ENCODE measurements around the gene EPB41L2.

The EPB41L2 gene

DNA sequence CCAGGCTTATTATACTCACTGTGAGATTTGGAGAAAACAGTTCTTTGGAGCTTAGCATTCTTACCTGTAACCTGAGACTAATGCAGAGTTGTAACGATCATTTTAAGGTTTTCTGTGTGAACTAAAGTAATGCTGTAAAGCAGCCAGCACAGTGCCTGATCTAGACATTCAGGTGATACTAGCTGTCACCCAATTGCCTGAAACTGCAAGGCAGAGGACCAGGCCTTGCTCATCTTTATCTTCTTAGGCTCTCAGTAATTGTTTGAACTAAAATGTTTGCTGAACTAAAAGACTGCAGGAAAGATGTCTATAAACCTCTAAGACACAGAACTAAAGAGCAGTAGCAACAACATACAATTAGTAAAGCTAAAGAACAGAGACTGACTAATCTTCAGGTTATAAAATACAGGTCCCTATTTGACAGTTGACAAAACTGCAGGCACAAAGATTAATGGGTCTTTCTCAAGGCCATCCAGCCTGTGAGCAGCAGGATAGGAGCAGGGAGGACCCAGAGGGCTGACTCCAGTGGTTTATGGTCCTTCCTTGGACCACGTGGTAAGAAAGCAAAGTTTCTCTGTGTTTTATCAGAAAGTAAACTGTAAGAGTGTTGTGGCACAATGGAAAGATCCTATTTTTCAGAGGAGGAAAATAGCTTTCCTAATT is 204.4 kb downstream of the EPB41L2 start:
- no peak for DNase-seq

DNA sequence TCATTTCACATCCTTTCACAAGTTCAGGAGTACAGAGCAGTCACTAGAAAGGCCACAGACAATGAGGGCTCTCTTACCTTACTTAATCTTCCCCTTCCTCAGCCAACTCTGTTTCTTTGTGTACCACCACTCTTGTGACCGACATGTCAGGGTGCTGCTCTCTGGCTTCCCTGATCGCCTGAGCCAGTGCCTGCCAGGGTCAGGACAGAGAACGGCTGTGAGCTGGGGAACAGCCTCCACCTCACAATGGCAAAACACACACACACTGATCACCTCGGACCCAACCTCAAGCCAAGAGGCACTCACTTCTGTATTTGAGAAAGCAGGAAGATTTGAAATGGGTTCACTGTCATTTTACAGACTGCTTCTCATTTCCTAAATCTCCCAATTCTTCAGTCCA is 205.0 kb downstream of the EPB41L2 start:
- DNase-seq = no peak

- DNase-seq = no peak
Measured at GRCh38 chr6:130853555-130854183, 209.4 kb downstream of the EPB41L2 start.

- DNase-seq = no peak
Measured at GRCh38 chr6:130852844-130853554, 210.0 kb downstream of the EPB41L2 start.

DNA sequence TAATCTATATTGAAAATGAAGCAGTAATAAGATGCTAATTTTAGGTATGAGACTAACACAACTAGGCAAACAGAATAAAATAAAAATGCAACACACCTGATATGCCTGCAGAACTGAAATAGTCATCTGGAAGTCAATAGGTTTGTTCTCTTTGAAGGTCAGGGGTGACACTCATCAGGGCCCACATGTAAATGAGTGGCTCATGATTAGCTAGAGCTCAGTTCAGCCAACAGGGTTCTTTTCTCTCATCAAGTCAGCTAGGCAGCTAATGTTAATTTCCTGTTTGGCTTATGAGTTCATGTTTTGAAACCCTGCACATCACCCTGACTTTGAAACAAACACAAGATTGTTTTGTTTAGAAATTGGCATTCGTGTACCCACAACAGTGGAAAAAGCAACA is 212.0 kb downstream of the EPB41L2 start:
- no peak for DNase-seq

DNA sequence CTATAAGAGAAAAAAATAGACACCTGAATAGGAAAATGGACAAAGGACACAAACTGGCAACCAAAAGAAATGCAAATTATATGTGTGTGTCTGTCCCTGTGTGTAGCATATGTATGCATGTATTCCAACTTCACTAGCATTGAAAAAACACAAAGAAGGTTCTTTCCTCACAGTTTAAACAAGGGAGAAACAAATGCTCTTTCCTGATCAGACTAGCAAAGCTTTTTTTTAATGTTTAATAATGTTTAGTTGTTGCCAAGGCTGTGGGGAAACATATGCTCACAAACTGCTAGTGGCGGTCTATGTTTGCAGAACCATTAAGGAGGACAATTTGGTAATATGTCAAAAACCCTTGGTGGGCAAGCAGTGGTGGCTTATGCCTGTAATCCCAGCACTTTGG is 213.5 kb downstream of the EPB41L2 start:
- DNase-seq = no peak

DNA sequence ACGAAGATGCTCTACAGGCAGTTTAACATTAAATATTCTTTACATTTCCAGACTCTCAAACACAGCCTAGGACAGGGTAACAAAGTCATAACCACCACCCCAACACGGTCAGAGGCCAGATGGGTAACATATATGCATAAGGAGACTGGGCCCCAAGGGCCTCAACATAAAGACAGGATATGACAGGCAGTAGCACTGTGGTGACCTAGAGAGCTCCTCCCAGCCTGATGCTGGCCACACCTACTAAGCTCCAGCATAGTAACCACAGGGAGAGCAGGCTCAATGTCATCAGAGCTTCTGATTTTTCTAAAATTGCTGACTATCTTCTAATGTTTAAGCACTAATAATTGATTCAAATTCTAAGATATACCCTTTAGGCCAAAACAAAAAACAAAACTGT is 214.1 kb downstream of the EPB41L2 start:
- peak; percentile 45 for DNase-seq

DNA sequence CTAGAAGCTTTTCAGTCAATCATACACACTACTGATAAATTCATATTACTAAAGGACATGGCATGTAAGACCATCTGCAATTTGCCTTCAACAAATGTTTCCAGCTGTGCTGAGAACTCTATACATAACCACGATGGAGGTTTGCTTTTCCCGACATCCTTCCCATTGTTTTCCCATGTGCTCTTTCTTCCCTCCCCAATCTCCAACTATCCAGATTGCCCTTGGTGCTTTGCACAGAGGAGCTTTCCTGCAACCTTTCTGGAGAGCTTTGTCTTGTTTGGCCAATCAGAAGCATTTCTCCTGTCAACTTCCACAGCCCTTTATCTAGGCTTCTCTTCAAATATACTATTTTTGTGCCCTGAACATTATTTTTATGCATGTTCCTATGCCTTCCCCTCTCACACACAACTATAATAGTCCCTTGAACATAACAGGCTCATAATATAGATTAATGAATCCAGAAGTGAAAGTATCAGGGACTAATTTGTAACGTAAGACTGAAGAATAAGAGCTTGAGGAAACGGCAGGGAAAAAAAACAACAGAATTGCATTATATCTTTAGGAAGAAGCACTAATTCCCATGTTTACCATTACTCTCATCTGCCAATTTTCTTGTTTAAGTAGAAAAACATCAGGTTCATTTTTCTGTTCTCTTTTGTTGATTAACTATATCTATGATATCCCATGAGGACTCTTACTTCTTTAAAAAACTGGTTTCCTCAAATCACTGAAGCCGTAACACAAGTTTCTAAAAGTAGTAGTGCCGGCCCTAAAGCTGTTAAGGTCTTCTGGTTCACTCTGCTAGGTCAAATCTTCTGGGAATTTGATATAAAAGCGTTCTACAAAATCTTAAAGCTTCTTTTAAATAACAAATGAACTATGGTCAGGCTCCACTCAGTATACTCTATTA is 215.8 kb downstream of the EPB41L2 start:
- DNase-seq = no peak

DNA sequence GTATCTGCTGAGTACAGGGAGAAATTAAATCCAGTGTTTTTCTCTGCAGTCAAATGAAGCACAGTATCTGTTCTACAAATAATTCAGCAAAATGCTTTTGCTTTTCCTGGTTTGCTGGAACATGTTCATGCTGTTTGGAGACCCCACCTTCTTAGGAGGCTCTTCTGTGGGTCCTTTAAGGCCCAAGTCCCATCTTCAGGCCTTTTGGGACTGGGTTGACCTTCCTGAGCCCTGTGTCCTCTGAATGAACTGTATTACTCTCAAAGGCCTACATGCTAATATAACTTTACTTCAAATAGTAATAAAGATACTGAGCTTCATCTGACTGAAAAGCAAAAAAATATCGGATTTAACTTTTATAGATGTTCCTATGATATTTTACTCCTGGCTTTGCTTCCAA is 216.5 kb downstream of the EPB41L2 start:
- DNase-seq = no peak

GRCh38 chr6:130843575-130844320 is 219.3 kb downstream of the EPB41L2 start:
- peak; percentile 53 for DNase-seq

GRCh38 chr6:130841128-130841728 is 221.8 kb downstream of the EPB41L2 start:
- DNase-seq = no peak

GRCh38 chr6:130840050-130840449 is 223.0 kb downstream of the EPB41L2 start:
- DNase-seq = no peak

GRCh38 chr6:130839379-130839778 is 223.7 kb downstream of the EPB41L2 start:
- no peak for DNase-seq

DNA sequence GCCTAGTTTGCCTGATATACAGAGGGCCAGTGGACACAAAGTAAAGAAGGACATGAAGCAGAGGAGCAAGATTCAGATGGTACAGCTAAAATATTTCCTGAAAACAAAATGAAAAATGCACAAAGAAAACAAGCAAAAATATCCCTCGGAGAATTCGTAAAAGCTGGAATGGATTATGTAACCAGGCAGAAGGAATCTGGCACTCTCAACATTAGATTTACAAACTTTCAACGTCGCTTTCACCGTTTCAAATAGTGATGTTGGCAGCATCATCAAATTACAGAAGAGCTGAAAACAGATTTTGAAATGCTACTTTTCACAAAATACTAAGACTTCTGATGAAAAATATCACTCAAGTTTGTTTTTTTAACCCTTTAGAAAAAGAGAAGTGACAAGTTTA is 224.1 kb downstream of the EPB41L2 start:
- DNase-seq = no peak

DNA sequence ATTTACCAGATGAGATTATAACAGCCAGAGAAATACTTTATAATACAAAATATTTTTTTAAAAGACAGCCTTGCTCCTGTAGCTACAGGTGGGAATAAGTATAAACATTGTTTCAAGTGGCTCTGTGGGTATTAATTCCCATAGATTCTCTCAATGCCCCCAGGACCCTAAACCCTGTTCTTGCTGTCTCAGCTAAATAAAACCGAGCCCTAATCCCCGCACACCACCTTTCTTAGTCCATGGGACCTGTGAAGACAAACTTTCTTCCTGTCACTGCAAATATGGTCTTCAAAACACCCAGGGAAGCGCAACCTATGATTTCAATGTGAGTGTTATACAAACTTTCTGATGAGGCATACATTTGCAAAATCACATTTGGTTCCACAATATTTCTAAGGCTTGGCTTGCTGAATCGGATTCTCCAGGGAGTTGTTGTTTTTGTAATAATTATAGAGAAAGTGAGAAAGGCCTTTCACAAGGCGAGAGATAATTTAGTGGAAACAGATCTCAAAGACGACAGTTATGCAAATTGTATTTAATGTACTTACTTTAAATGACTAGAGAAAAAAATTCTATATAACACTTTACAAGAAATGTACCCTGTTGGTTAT is 224.7 kb downstream of the EPB41L2 start:
- no peak for DNase-seq

DNA sequence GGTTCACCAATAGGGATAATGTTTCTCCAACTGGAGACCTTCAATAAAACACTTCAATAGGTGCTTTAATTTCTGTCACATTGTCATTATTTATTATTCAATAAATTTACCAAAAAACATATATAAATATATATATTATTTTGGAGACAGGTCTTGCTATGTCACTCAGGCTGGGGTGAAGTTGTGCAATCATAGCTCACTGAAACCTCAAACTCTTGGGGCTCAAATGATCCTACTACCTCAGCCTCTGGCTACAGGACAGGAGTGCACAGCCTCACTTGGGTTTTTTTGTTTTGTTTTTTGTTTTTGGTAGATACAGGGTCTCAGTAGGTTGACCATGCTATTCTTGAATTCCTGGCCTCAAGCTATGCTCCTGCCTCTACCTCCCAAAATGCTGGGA is 226.0 kb downstream of the EPB41L2 start:
- no peak for DNase-seq

DNA sequence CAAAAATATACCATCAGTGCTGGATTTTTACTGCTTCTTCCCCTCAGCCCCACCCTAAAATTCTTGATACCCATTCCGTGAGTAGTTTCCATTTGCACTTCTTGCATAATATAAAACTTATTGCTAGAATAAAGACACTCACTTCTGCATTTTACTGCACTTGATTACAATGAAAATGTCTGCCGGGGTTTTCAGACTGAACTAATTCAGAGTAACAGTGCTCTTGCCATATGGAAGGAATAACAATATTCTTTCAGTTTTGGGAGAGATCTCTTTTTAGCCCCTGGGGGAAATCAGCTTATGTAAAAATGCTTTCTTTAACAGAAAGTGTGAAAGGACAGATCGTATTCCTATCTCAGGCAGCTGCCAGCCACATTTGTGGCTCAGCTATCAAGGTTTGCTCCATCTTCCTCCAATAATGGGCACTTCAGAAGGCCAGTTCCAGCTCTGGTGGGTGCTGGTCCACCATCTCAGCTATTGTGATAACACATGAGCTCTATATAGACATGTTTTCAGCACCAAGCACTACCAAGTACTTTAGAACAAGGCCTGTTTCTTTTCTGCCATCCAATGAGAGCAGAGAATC is 226.9 kb downstream of the EPB41L2 start:
- DNase-seq = no peak

- no peak for DNase-seq
Measured at GRCh38 chr6:130834482-130835251, 228.4 kb downstream of the EPB41L2 start.

GRCh38 chr6:130833569-130833968 is 229.5 kb downstream of the EPB41L2 start:
- DNase-seq = no peak

DNA sequence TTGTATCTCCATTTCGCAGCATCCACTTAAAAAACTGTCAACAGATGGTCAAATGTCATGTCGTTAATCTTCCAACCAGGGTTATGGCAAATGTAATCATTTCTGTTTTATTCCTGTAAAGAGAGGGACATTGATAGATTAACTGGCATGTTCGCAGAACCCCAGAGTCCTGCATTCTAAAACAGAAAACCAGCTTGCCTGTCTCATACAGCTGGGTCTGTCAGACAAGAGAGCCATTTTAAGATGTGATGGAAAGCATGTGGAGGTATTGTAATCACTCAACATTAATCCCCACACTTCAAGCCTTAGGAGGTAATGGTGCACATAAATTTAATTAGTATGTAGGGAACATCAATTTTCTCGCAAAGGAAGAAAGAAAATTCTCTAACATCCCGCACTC is 231.4 kb downstream of the EPB41L2 start:
- no peak for DNase-seq
